Memory B cell (primary cell): ENCODE results near the gene SLC15A3.

Experiments used
- ATAC-seq: fragments of 150-1000 bp; cut with Tn5 transposase; 2 replicates; pipeline ENCODE4 v1.10.0; 2021; ENCODE audit warnings: low read depth, mild to moderate bottlenecking, moderate library complexity
- DNase-seq, 2 donors: peaks; one replicate each; pipeline ENCODE4 v3.0.0; 2022; ENCODE audit warnings: low spot score in 2 of 2
- H3K27ac Mint-ChIP-seq: one replicate; pipeline ENCODE4 v1.8.0; 2022; ENCODE audit warnings: mild to moderate bottlenecking, moderate library complexity, mixed read lengths
- H3K27me3 Mint-ChIP-seq: one replicate; pipeline ENCODE4 v1.8.0; 2022; ENCODE audit warnings: mixed read lengths
- H3K36me3 Mint-ChIP-seq: one replicate; pipeline ENCODE4 v1.8.0; 2022; ENCODE audit warnings: mild to moderate bottlenecking, mixed read lengths
- H3K4me1 Mint-ChIP-seq: one replicate; pipeline ENCODE4 v1.8.0; 2022; ENCODE audit warnings: mixed read lengths
- H3K4me3 Mint-ChIP-seq: one replicate; pipeline ENCODE4 v1.8.0; 2022; ENCODE audit warnings: mild to moderate bottlenecking, moderate library complexity, mixed read lengths
- H3K9me3 Mint-ChIP-seq: one replicate; pipeline ENCODE4 v1.8.0; 2022; ENCODE audit warnings: mixed read lengths

The SLC15A3 gene

GRCh38 chr11:60924906-60925853 is 26.8 kb downstream of the SLC15A3 start:
- ATAC-seq (peak; percentile 51), DNase-seq (no peak)
- no peaks in the 10 kb centered on the region for H3K9me3 Mint-ChIP-seq
- H3K4me1 Mint-ChIP-seq, result peaks cover 32% of the 10 kb centered on the region
- H3K36me3 Mint-ChIP-seq, result peaks cover 21% of the 10 kb centered on the region
- H3K27ac Mint-ChIP-seq, result peak overlapping the region; percentile 61
- H3K4me3 Mint-ChIP-seq, result peak overlapping the region; percentile 74
- no peaks in the 10 kb centered on the region for H3K27me3 Mint-ChIP-seq

- Mint-ChIP-seq H3K27me3 (no peaks in the 10 kb centered on the region), H3K36me3 (peaks cover 28% of the 10 kb centered on the region)
- no peak for DNase-seq
These were observed 27.7 kb downstream of the SLC15A3 start, which contains the start of gene TMEM132A for GRCh38 chr11:60924110-60924905. Gene TMEM132A (plus strand): TSS chr11:60924460. CDS start chr11:60924634, 174 bp downstream.

GRCh38 chr11:60923800-60924109 is 28.2 kb downstream of the SLC15A3 start:
- Mint-ChIP-seq H3K4me1 (peaks cover 35% of the 10 kb centered on the region), H3K4me3 (peak overlapping the region; percentile 73), H3K36me3 (peaks cover 29% of the 10 kb centered on the region), H3K27ac (no peak overlapping the region), H3K9me3 (no peaks in the 10 kb centered on the region), H3K27me3 (no peaks in the 10 kb centered on the region)
- ATAC-seq (no peak), DNase-seq (no peak)

More at GRCh38 chr11:60924110-60924905, 27.7 kb downstream of the SLC15A3 start, which contains the start of gene TMEM132A:
- no peaks in the 10 kb centered on the region for H3K9me3 Mint-ChIP-seq
- peak; percentile 48 for ATAC-seq
- peak within 1 kb of the TSS; percentile 61 for H3K27ac Mint-ChIP-seq
- H3K4me3 Mint-ChIP-seq, result peak within 1 kb of the TSS; percentile 74
- H3K4me1 Mint-ChIP-seq, result peaks cover 34% of the 10 kb centered on the region

GRCh38 chr11:60923326-60923725 is 28.6 kb downstream of the SLC15A3 start:
- H3K4me3 Mint-ChIP-seq, result peak overlapping the region; percentile 66

GRCh38 chr11:60922906-60923305 is 29.1 kb downstream of the SLC15A3 start:
- Mint-ChIP-seq H3K4me1 (peaks cover 35% of the 10 kb centered on the region), H3K36me3 (peaks cover 29% of the 10 kb centered on the region), H3K4me3 (no peak overlapping the region)

More at GRCh38 chr11:60923326-60923725, 28.6 kb downstream of the SLC15A3 start:
- H3K36me3 Mint-ChIP-seq, result peaks cover 29% of the 10 kb centered on the region
- no peak overlapping the region for H3K27ac Mint-ChIP-seq
- DNase-seq (no peak), ATAC-seq (no peak)
- H3K4me1 Mint-ChIP-seq, result peaks cover 35% of the 10 kb centered on the region
- no peaks in the 10 kb centered on the region for H3K9me3 Mint-ChIP-seq
- no peaks in the 10 kb centered on the region for H3K27me3 Mint-ChIP-seq

GRCh38 chr11:60921777-60922335 is 30.1 kb downstream of the SLC15A3 start:
- Mint-ChIP-seq H3K36me3 (peaks cover 31% of the 10 kb centered on the region), H3K27me3 (no peaks in the 10 kb centered on the region), H3K9me3 (no peaks in the 10 kb centered on the region), H3K27ac (no peak overlapping the region), H3K4me3 (no peak overlapping the region), H3K4me1 (peaks cover 39% of the 10 kb centered on the region)
- DNase-seq (no peak), ATAC-seq (no peak)

More at GRCh38 chr11:60922906-60923305, 29.1 kb downstream of the SLC15A3 start:
- Mint-ChIP-seq H3K27me3 (no peaks in the 10 kb centered on the region), H3K9me3 (no peaks in the 10 kb centered on the region), H3K27ac (no peak overlapping the region)
- no peak for DNase-seq
- ATAC-seq, result no peak

- Mint-ChIP-seq H3K9me3 (no peaks in the 10 kb centered on the region), H3K27ac (no peak overlapping the region), H3K4me1 (peaks cover 40% of the 10 kb centered on the region), H3K36me3 (peaks cover 31% of the 10 kb centered on the region), H3K4me3 (no peak overlapping the region), H3K27me3 (no peaks in the 10 kb centered on the region)
- DNase-seq, result no peak
- ATAC-seq, result no peak
These were observed 30.7 kb downstream of the SLC15A3 start for GRCh38 chr11:60921259-60921658.

- Mint-ChIP-seq H3K27me3 (no peaks in the 10 kb centered on the region), H3K27ac (no peak overlapping the region), H3K4me3 (peak overlapping the region; percentile 61), H3K9me3 (no peaks in the 10 kb centered on the region), H3K4me1 (peaks cover 38% of the 10 kb centered on the region), H3K36me3 (peaks cover 31% of the 10 kb centered on the region)
- DNase-seq (no peak), ATAC-seq (no peak)
These were observed 32.0 kb downstream of the SLC15A3 start for GRCh38 chr11:60919956-60920355.

- Mint-ChIP-seq H3K9me3 (no peaks in the 10 kb centered on the region), H3K4me3 (peak overlapping the region; percentile 61), H3K36me3 (peaks cover 31% of the 10 kb centered on the region), H3K4me1 (peaks cover 36% of the 10 kb centered on the region), H3K27ac (peak overlapping the region; percentile 42), H3K27me3 (no peaks in the 10 kb centered on the region)
- DNase-seq (no peak), ATAC-seq (peak; percentile 17)
These were observed 32.7 kb downstream of the SLC15A3 start for GRCh38 chr11:60919320-60919719.

- H3K27me3 Mint-ChIP-seq, result no peaks in the 10 kb centered on the region
- H3K4me1 Mint-ChIP-seq, result peaks cover 34% of the 10 kb centered on the region
- H3K36me3 Mint-ChIP-seq, result peaks cover 31% of the 10 kb centered on the region
- no peak overlapping the region for H3K27ac Mint-ChIP-seq
- H3K9me3 Mint-ChIP-seq, result no peaks in the 10 kb centered on the region
- DNase-seq (no peak), ATAC-seq (no peak)
- no peak overlapping the region for H3K4me3 Mint-ChIP-seq
These were observed 33.1 kb downstream of the SLC15A3 start for GRCh38 chr11:60918939-60919265.

- Mint-ChIP-seq H3K27ac (no peak overlapping the region), H3K4me3 (no peak overlapping the region), H3K27me3 (no peaks in the 10 kb centered on the region), H3K4me1 (peaks cover 36% of the 10 kb centered on the region), H3K9me3 (no peaks in the 10 kb centered on the region), H3K36me3 (peaks cover 30% of the 10 kb centered on the region)
- ATAC-seq (no peak), DNase-seq (no peak)
These were observed 33.6 kb downstream of the SLC15A3 start for GRCh38 chr11:60918251-60918938.

GRCh38 chr11:60917267-60917666 is 34.7 kb downstream of the SLC15A3 start:
- Mint-ChIP-seq H3K4me3 (no peak overlapping the region), H3K36me3 (peaks cover 24% of the 10 kb centered on the region), H3K4me1 (peaks cover 31% of the 10 kb centered on the region), H3K27ac (peak overlapping the region; percentile 62), H3K27me3 (no peaks in the 10 kb centered on the region), H3K9me3 (no peaks in the 10 kb centered on the region)
- no peak for DNase-seq
- ATAC-seq, result no peak

GRCh38 chr11:60916669-60917206 is 35.2 kb downstream of the SLC15A3 start:
- Mint-ChIP-seq H3K27me3 (no peaks in the 10 kb centered on the region), H3K9me3 (no peaks in the 10 kb centered on the region), H3K4me1 (peaks cover 31% of the 10 kb centered on the region), H3K4me3 (no peak overlapping the region), H3K27ac (peak overlapping the region; percentile 62), H3K36me3 (peaks cover 20% of the 10 kb centered on the region)
- ATAC-seq (no peak), DNase-seq (no peak)
